NK-92 (cell line): ENCODE measurements around the gene ANKRD33.

Experiments
- DNase-seq: peaks from one replicate; lab custom pipeline; 2025; ENCODE audit not compliant: unreplicated experiment; lab: John Stamatoyannopoulos, UW

ANKRD33 gene

GRCh38 chr12:51941011-51941581 lies 53.2 kb downstream of the ANKRD33 start:
- no peak for DNase-seq
